NCI-H69 (cell line): ENCODE data around the gene KIF12.
A peak's percentile ranks its signal among the peaks of the same experiment; 100 is the strongest.
"Not testable (repeated sequence)": the region's sequence is repeated elsewhere in the genome, so short reads cannot be mapped to it uniquely, and the experiment has no call there.

Source experiments
- DNase-seq: peaks from one replicate; lab custom pipeline; 2025; lab: John Stamatoyannopoulos, UW

The KIF12 gene

DNA sequence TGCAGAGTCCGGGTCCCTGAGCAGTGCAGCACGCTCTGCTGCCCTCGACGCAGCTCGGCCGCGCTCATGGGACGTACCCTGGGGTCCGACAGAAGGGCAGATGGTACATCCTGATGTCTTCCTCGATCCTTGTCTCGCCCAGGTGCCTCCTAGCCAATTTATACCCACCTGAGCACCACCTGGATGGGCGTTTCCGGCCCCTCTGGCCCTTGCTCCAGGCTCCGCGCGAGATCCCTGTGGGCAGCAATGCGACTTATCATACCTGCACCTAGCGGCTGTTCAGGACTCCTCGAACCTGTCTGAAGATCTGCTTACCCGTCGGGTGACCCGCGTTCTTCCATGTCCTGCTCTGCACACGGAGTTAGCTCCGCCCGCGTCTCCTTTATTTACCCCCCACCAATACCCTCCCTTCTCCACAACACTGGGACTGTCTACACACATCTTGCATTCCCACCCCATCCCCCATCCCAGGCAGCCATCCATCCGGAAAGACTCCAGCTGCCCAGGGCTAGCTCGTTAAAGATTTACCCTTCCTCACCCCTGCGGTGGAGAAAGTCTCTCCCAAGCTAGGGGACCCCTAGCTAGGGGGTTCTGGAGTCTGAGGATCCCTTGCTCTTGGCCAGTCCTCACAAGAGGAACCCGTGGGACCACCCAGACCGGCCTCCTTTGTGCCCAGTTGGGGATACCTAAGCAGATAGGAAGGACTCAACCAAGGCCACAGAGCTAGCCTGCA, at the start of gene KIF12:
Gene KIF12, minus strand, starts transcription at position 357 of the 733 bp plus-strand sequence. Its CDS starts 16 bp downstream, at position 341.
- DNase-seq: peak; percentile 75

DNA sequence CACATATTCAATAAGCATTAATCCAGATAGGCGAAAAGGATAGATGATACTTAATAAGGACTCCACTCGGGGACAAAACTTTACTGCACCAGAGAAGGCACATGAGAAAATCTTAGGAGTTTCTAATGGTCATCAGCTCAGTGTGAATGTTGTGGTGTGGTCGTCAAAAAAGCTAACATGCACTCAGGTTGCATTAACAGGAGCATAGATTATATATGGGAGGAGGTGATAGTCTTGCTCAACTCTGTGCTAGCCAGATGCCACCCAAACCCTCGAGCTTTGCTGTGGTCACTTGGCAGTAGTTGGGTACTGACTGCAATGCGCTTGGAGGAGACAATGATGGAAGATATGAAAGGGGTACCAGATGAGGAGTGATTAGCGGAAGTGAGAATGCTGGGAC, 47.6 kb upstream of the KIF12 start:
- DNase-seq: no peak

DNA sequence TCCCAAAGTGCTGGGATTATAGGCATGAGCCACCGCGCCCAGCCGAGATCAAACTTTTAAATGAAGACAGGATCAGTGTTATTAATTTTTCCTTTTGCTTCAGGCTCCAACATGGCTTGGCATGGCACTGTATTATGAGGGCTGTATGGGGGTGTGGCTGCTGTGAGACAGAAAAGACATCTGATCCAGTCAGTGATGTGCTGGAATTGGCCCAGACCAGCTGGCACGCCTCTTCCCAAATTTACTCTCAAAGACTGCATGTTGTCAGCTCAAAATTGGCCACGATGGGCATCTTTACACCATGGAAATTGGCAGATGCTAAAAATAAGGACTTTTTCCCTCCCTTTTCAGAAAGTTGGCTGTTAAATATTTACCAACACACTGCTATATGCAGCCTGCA, 44.1 kb upstream of the KIF12 start:
- no peak for DNase-seq

GRCh38 chr9:114141553-114142402, 42.7 kb upstream of the KIF12 start:
- peak; percentile 24 for DNase-seq

- DNase-seq: no peak
These were observed 41.8 kb upstream of the KIF12 start for GRCh38 chr9:114140850-114141249.

- DNase-seq: no peak
These were observed 41.3 kb upstream of the KIF12 start for GRCh38 chr9:114140401-114140800.

DNA sequence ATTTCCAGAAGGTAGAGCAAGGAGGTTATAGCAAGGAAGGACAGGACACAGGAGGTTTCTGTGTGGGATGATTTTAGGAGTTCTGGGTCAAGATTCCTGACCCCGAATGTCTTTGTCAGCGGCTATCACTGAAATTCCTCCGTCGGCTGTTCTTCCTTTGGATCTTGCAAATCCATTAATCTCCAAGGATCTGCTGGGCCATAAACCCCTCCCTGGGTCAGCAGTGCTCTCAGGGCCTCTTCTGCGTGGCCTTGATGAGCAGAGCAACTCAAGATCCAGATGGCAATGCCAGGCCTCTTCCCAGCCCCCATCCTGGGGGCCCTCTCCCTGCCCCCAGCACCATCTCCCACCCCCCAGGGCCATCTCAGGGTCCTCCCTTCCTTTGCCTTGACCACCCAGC, 40.0 kb upstream of the KIF12 start:
- no peak for DNase-seq

GRCh38 chr9:114138552-114138971, 39.5 kb upstream of the KIF12 start:
- no peak for DNase-seq

DNA sequence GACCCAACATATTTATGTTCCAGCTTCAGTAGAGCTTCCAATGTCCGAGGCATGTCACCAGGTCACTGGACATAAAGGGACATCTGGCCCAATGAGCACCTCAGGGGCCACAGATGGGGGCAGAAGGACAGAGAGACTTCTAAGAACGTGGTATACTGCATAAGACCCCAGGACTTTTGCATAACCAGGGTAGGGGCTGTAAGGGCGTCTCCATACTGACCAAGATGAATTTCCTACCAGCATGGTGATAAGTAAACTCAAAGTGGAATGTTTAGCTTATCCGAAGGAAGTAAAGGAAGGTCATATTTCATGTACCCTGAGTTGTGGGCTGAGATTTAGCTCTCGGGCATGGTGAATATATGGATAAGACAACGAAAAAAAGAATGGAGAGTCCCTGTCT, 38.7 kb upstream of the KIF12 start:
- DNase-seq: no peak

DNA sequence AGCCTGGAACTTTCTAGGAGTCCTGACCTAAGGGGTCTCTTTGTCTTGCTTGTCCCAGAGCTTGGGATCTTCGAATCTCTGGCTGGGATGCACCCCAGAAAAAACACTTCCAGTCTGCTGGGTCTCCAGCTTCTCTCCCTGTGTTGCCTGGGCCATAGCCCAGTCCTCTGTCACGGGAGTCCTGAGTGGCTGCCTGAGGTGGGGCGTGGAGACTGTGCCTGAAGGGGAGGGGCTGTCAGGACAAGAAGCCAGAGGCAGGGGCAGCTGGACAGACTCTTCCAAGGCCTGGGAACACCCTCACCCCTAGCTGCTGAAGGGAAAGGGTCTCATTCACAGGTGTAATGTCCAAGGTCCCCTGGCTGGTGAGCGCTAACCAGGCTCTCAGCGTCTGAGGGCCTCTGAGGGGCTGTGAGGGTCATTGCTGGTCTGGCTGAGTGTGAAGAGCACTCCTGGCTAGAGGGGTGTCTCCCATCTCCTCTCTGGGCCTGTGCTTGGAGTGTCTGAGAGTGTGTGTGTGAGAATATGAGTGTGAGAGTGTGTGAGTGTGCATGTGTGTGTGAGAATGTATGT, 35.8 kb upstream of the KIF12 start:
- no peak for DNase-seq

DNA sequence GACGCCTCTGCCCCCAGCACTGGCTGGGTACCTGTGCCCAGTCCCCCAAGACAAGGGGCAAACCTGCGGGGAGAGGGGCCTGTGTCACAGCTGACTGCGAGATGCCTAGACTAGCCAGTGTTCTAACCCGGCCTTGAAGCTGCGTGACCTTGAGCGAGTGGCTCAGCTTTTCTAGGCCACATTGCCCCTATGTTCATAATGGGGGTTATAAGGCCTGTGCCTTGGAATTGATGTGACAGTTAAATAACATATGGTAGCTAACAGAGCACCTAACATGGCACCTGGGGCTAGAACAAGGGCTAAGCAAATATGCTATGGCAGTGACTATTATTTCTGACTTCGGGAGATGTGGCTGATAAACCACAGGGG, 33.4 kb upstream of the KIF12 start:
- no peak for DNase-seq

- DNase-seq: no peak
These were observed 32.9 kb upstream of the KIF12 start for GRCh38 chr9:114131808-114132549.

GRCh38 chr9:114130624-114131277, 31.7 kb upstream of the KIF12 start:
- no peak for DNase-seq

DNA sequence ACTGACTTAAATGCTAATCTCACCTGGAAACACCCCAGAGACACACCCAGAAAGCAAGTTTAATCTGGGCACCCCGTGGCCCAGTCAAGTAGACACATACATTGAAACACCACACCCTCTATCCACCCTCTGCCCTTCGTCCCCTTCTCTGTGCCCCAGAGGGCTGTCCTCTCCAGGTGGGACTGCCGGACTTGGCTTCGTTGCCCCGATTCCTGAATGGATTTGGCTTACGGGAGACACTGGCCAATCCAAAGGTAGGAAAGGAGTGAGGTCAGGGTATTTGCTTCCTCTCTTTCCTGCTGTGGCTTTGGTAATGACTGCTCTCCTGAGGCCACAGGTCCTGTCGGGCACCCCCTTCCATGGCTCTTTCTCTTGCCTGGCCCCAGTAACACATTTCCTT, 31.0 kb upstream of the KIF12 start:
- DNase-seq: no peak

DNA sequence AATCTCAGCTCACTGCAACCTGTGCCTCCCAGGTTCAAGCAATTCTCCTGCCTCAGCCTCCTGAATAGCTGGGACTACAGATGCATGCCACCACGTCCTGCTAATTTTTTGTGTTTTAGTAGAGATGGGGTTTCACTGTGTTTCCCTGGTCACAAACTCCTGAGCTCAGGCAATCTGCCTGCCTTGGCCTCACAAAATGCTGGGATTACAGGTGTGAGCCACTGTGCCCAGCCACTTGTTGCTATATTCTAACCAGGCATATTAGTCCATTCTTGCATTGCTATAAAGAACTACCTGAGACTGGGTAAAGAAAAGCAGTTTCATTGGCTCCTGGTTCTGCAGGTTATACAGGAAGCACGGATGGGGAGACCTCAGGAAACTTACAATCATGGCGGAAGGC, 29.7 kb upstream of the KIF12 start:
- DNase-seq: not testable (repeated sequence)

- DNase-seq: no peak
These were observed 27.4 kb upstream of the KIF12 start for GRCh38 chr9:114126247-114127060.

- no peak for DNase-seq
These were observed 26.5 kb upstream of the KIF12 start for GRCh38 chr9:114125476-114126013.

GRCh38 chr9:114124666-114125475, 25.8 kb upstream of the KIF12 start:
- DNase-seq: no peak

- no peak for DNase-seq
These were observed 25.0 kb upstream of the KIF12 start for GRCh38 chr9:114124138-114124537.
